Measurements from ENCODE around the gene PDXK. TPM values are rescaled to one million over a fixed set of nuclear protein-coding genes. Genes with fewer than 3 reads are reported as not detected.

Gene PDXK
- total RNA-seq, 1 experiment from 2014 or later = 68.7 TPM

DNA sequence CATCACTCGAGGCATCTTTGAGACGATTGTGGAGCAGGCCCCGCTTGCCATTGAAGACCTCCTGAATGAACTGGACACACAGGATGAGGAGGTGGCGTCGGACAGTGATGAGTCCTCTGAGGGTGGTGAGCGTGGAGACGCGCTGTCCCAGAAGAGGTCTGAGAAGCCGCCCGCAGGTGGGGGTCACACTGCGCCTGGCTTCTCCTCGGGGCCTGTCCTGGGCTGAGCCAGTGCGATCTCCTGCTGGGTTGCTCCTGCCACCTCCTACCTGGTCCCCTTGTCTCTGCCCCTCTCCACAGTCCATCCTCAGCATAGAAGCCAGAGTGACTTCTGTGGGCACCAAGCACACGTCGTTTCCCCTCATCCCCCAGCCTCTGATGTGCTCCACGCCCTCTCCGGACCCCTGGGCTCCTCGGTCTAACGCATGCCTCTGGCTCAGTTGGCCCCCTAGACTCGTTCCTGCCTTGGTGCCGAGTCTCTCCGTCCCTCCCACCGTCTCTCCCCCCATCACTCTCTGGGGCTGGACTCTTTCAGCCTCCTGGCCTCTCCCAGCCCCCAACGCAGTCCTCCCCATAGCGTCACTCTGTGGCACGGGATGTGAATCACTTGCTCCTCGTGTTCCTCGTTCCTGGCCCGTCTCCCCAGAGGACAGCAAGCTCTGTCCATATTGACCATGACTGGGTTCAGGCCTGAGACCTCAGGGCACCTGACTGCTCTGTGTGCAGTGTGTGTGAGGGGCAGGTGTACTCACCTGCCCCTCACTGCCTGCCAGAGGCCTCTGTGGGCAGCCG, 79.2 kb downstream of the PDXK start:
- peak; percentile 47 for DNase-seq
- Histone ChIP-seq H3K27me3 (ENCODE audit: control insufficient read depth, insufficient read depth, low read length) (no peaks in the 10 kb centered on the region), H3K36me3 (replicated peaks; ENCODE audit: control insufficient read depth, insufficient read depth, low read length) (peaks cover 67% of the 10 kb centered on the region), H3K4me3 (ENCODE audit: insufficient read depth, low read depth, low read length) (no peak overlapping the region)

DNA sequence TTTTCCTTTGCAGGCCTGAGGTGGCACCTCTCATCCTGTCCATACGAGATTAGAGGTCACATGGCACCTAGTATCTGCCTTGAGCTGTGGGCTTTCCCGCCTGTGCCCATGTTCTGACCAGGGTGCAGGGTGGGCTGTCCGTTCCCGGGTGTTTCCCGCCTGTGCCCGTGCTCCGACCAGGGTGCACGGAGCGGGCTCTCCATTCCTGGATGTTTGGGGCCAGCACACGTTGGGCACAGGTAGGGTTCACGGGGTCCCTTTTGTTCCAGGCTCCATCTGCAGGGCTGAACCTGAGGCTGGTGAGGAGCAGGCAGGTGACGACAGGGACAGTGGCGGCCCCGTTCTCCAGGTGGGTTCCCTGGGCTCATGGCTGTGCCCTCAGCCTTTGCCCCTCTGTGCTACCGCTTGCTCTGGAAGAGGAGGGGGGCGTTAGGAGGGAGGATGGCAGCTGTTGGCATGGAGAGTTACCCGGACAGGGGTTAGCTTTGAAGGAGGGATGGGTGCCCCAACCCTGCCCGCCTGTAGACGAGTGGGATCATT, 80.4 kb downstream of the PDXK start:
- Histone ChIP-seq H3K27me3 (ENCODE audit: control insufficient read depth, insufficient read depth, low read length) (no peaks in the 10 kb centered on the region), H3K36me3 (replicated peaks; ENCODE audit: control insufficient read depth, insufficient read depth, low read length) (peaks cover 60% of the 10 kb centered on the region), H3K4me3 (ENCODE audit: insufficient read depth, low read depth, low read length) (no peak overlapping the region)
- DNase-seq = peak; percentile 54

DNA sequence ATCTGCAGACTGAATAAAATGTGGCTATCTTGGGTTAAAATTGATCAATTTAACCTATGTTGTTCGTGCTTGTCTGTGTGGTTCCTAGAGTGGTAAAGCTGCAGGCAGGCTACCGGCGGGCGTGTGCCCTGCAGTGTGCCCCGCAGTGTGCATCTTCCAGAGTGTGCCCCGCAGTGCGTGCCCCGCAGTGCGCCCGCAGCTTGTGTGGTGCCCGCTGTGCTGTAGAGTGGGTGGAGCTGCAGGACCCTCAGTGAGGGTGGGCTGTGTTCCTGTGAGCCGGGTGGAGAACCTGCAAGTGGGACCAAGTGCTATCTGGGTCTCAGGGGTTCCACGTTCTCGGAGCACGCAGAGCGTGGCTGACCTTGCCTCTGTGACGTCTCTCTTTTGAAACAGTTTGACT, 81.2 kb downstream of the PDXK start:
- H3K36me3 ChIP-seq (replicated peaks; ENCODE audit: control insufficient read depth, insufficient read depth, low read length) = peaks cover 53% of the 10 kb centered on the region
- H3K4me3 ChIP-seq (ENCODE audit: insufficient read depth, low read depth, low read length) = no peak overlapping the region
- peak; percentile 41 for DNase-seq
- H3K27me3 ChIP-seq (ENCODE audit: control insufficient read depth, insufficient read depth, low read length) = no peaks in the 10 kb centered on the region

DNA sequence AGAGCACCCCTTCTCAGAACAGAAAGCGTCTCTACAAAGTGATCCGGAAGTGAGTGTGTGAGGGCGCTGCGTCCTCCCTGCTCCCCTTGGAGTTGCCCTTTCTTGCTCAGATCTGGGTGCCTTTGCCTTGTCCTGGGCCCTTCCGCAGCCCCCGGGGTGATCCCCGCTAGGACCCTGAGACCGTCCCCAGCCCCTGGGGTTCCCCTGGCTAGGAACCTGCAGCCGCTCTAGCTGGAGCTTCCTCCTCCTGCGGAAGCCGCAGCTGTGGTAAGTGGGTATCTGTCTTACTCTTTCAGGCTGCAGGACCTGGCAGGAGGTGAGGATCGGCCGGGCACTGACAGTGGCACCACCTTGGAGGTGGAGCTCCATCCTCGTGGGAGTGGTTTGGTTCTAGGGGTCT, 81.6 kb downstream of the PDXK start:
- DNase-seq = peak; percentile 50
- Histone ChIP-seq H3K4me3 (ENCODE audit: insufficient read depth, low read depth, low read length) (no peak overlapping the region), H3K36me3 (replicated peaks; ENCODE audit: control insufficient read depth, insufficient read depth, low read length) (peaks cover 51% of the 10 kb centered on the region), H3K27me3 (ENCODE audit: control insufficient read depth, insufficient read depth, low read length) (no peaks in the 10 kb centered on the region)

DNA sequence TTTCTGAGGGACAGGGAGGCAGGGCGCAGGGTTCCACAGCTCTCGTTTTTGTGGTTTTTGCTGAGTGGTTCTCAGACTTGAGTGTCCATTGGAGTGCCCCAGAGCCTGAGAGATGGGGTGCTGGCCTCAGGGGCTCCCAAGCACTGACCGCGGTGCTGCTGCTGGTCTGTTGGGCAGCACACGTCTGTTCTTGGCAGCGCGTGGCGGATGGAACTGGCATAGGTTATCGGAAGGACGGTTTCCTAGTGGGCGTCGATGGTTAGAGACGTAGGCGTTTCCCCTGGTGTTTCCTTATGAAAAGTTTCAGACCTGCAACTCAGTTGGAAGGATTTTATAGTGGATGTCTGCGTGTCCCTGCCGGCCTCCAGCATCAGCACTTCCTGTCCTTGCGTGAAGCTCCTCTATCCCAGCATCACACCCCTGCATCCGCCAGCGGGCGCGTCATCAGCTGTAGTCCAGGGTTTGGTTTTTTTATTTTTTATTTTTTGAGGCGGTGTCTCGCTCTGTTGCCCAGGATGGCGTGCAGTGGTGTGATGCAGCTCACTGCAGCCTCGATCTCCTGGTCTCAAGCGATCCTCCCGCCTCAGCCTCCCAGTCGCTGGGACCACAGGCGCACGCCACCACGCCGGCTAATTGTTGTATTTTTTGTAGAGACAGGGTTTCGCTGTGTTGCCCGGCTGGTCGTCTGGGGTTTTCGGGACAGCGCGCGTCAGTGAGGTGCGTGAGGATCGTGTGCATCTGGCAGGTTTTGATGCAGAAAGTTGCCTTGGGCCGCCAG, 82.3 kb downstream of the PDXK start:
- no peak for DNase-seq

DNA sequence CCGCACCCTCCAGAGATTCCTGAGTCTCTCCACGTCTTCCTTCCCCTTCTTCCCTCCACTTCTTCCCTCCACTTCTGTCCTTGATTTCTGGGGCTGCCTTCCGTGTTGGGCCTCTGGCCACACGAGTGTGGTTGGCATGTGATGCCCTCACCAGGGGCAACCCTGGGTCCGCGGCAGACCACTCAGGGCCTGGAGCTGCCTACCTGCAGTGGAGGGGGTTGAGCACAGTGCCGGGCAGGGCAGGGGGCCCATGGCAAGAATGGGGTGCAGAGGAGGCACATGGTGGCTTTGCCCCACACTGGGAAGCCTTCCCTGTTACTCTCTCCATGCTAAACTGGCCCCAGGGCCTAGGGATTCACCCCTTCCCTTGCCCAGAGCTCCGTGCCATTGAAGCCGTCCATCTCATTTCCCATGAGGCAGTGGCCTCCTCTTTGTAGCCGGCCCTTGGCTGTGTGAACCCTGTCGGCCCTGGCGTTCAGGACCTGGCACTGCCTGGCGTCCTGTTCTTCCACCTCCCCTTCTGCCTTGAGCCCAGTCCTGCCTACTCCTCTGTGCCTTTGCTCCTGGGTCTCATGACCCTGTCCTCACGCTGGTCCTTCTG, 83.9 kb downstream of the PDXK start:
- H3K36me3 ChIP-seq (replicated peaks; ENCODE audit: control insufficient read depth, insufficient read depth, low read length) = peaks cover 33% of the 10 kb centered on the region
- H3K4me3 ChIP-seq (ENCODE audit: insufficient read depth, low read depth, low read length) = no peak overlapping the region
- DNase-seq = peak; percentile 52
- no peaks in the 10 kb centered on the region for H3K27me3 ChIP-seq (ENCODE audit: control insufficient read depth, insufficient read depth, low read length)

More for the DNA sequence above, 82.3 kb downstream of the PDXK start:
- H3K36me3 ChIP-seq (replicated peaks; ENCODE audit: control insufficient read depth, insufficient read depth, low read length) = peaks cover 47% of the 10 kb centered on the region
- H3K27me3 ChIP-seq (ENCODE audit: control insufficient read depth, insufficient read depth, low read length) = no peaks in the 10 kb centered on the region
- H3K4me3 ChIP-seq (ENCODE audit: insufficient read depth, low read depth, low read length) = no peak overlapping the region

DNA sequence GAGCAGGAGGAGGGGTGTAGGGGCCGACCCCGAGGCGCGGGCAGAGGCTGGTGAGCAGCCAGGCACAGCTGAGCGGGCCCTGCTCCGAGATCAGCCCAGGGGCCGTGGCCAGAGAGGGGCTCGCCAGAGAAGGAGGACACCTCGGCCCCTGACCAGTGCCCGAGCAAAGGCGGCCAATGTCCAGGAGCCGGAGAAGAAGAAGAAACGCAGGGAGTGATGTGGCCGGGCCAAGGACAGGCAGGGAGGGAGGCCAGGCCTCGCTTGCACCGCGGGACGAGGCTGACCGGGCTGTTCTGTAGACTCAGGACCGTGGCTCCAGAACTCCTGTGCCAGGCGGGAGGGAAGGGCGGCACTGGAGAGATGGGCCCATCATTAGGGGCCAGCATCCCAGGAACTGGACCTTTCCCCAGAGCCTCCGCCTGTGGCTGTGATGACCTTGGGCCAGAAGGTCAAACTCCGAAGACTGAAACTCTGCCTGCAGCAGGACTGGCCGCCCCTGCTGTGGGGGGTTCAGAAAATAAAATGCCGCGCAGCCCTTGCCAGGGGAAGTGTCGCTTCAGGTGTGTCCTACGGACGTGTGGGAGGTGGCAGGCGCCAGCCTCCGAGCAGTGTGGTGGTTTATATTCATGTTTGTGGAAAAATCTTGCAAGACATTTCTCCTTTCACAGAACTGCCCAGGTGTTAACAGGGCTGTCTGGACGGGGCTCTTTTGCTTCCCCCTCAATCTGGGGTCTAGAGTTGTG, 84.8 kb downstream of the PDXK start:
- no peak overlapping the region for H3K4me3 ChIP-seq (ENCODE audit: insufficient read depth, low read depth, low read length)
- H3K27me3 ChIP-seq (ENCODE audit: control insufficient read depth, insufficient read depth, low read length) = no peaks in the 10 kb centered on the region
- H3K36me3 ChIP-seq (replicated peaks; ENCODE audit: control insufficient read depth, insufficient read depth, low read length) = peaks cover 27% of the 10 kb centered on the region
- peak; percentile 58 for DNase-seq

DNA sequence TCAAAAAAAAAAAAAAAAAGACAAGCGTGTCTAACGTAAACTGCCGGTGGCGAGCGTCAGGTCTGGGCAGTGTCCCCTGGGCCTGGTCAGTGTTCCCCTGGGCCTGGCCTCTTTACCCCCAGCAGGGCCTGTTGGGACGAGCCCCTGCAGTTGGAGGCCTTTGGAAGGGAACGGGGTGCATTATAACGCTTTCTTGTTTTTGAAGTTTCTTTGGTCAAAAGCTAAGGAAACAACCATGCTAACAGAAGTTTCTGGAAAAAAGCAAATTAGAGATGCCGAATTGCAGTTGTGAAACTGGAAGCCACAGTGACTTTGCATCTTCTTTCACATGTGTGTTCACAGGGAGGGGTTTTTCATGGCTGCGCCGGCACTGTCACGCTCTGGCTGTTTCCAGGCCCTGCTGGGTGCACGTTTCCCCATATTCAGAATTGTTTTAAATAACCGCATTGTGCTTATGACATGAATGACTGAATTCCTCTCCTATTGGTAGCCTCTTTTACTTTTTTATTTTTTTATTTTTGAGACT, 86.4 kb downstream of the PDXK start:
- H3K36me3 ChIP-seq (replicated peaks; ENCODE audit: control insufficient read depth, insufficient read depth, low read length) = peaks cover 23% of the 10 kb centered on the region
- peak; percentile 46 for DNase-seq
- H3K4me3 ChIP-seq (ENCODE audit: insufficient read depth, low read depth, low read length) = no peak overlapping the region
- H3K27me3 ChIP-seq (ENCODE audit: control insufficient read depth, insufficient read depth, low read length) = no peaks in the 10 kb centered on the region

DNA sequence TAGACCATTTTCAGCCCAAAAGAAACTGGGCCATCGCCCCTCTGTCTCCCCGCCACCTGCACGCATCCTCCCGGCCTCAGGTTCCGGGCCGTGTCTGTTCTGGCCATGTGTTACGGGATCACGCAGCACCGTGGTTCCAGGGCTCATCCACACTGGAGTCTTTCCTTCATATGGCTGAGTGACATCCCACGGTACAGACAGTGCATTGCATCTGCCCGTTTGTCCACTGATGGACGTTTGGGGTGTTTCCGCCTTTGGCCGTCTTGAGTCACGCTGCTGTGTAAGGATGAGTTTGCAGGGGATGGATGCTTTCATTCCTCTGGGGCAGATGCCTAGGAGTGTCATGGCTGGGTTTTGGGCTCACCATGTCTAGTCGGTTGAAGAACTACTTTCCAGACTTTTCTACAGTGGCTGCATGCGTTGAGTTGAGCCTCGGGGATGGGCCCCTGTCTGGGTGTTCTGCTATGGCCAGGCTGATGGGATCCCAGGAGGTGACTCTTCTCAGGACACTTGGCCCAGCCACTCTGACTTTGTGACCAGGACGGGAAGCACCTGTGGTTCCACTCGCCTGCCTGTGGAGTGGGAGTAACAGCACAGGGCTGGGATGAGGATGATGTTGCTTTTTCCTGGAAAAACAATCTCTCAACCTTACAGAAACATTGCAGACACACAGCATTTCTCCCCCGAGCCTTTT, 87.2 kb downstream of the PDXK start:
- Histone ChIP-seq H3K4me3 (ENCODE audit: insufficient read depth, low read depth, low read length) (no peak overlapping the region), H3K36me3 (replicated peaks; ENCODE audit: control insufficient read depth, insufficient read depth, low read length) (peaks cover 18% of the 10 kb centered on the region), H3K27me3 (ENCODE audit: control insufficient read depth, insufficient read depth, low read length) (no peaks in the 10 kb centered on the region)
- DNase-seq = peak; percentile 52

DNA sequence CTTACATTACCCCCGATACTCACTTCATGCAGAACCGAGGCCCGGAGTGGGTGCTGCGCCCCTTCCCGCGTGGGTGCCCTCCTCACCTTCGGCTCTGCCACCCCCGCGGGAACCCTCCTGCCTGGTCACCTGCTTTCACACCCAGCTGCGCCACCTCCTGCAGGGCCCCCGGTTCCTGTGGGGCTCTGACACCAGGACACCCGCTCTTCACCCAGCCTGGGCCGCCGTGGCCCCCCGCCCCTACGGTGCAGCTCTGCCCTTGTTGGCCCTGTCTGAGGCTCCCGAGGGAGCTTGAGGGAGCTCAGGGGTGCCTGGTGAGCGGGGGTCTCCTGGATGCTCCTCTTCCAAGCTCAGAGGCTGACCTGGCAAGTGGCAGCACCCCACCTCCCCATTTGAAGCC, 89.4 kb downstream of the PDXK start:
- no peak for DNase-seq
- H3K36me3 ChIP-seq (replicated peaks; ENCODE audit: control insufficient read depth, insufficient read depth, low read length) = peaks cover 2% of the 10 kb centered on the region; the same call in 1 of the 2 replicates
- no peaks in the 10 kb centered on the region for H3K27me3 ChIP-seq (ENCODE audit: control insufficient read depth, insufficient read depth, low read length)
- no peak overlapping the region for H3K4me3 ChIP-seq (ENCODE audit: insufficient read depth, low read depth, low read length)

DNA sequence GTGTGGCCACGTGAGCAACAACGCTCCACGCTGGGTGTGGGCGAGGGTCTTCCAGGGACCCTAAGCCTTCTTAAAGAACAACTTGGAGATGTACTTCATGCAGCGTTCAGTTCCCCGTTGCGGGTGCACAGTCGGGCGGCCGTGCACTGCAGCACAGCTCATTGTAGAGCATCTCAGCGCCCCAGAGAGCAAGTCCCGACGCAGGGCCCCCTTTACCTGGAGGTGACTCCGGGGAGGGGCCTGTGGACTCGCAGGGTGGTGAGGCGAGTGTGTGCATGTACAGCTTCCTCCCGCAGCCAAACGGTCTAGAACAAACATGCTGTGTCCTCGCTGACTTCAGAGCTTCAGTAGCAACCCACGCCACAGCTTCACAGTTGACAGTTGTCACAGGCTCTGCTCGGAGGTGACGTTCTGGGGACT, 89.9 kb downstream of the PDXK start:
- Histone ChIP-seq H3K27me3 (ENCODE audit: control insufficient read depth, insufficient read depth, low read length) (no peaks in the 10 kb centered on the region), H3K4me3 (ENCODE audit: insufficient read depth, low read depth, low read length) (no peak overlapping the region), H3K36me3 (replicated peaks; ENCODE audit: control insufficient read depth, insufficient read depth, low read length) (peaks cover 2% of the 10 kb centered on the region; the same call in 1 of the 2 replicates)
- no peak for DNase-seq

DNA sequence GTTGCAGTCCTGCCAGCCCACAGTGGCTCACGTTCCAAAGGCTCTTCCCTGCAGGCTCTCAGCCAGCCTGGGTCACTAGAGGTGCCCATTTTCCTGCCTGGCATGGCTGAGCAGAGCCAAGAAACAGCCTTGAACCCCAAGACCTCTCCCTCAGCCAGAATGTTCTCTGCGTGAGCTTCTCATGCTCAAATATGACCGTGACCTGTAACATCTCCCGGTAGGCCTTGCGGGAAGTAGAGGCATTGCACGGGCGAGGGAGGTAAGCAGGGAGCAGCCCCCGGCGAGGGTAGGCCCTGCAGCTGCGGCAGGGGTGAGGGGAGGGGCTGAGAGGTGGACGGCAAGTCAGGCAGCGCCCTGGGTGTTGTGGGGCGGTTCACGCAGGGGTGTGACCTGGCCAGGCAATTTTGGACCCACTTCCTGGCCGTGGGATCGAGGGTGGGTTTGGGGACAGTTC, 90.4 kb downstream of the PDXK start:
- no peak for DNase-seq
- Histone ChIP-seq H3K4me3 (ENCODE audit: insufficient read depth, low read depth, low read length) (no peak overlapping the region), H3K27me3 (ENCODE audit: control insufficient read depth, insufficient read depth, low read length) (no peaks in the 10 kb centered on the region), H3K36me3 (replicated peaks; ENCODE audit: control insufficient read depth, insufficient read depth, low read length) (no peaks in the 10 kb centered on the region)

DNA sequence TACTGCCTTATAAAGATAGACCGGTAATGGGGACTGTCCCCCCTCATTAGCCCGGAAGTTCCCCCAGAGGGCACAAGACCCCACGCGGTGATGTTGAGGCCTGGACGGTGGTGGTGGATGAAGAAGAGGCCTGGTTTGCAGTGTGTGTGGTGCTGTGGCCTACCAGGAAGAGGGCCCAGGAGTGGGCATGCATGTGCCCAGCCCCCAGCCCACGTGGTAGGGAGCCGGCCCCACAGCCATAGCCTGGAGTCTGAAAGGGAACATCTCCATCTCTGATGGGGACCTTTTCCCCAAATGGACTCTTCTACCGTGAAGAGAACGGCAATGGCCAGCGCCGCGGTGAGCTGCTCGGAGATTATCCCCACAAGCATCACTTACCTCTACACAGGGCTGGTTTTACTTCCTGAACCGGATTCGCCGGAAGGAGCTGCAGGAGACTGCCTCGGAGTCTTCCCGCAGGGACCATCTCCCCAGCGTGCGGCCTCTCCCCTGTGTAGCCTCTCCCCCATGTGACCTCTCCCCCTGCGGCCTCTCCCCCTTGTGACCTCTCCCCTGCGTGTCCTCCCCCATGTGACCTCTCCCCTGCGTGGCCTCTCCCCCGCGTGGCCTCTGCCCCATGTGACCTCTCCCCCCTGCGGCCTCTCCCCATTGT, 91.0 kb downstream of the PDXK start:
- peak; percentile 86 for DNase-seq
- Histone ChIP-seq H3K4me3 (ENCODE audit: insufficient read depth, low read depth, low read length) (no peak overlapping the region), H3K36me3 (replicated peaks; ENCODE audit: control insufficient read depth, insufficient read depth, low read length) (no peaks in the 10 kb centered on the region), H3K27me3 (ENCODE audit: control insufficient read depth, insufficient read depth, low read length) (no peaks in the 10 kb centered on the region)
